NCI-H1930 (cell line): ENCODE results near the gene KNCN.

Experiments used
- DNase-seq, 2 experiments: peaks; one replicate each; lab custom pipeline; 2025; lab: John Stamatoyannopoulos, UW

The KNCN gene

GRCh38 chr1:46568461-46568891 lies 17.0 kb upstream of the KNCN start:
- DNase-seq = no peak

- DNase-seq = no peak
These were observed 11.9 kb upstream of the KNCN start for GRCh38 chr1:46563341-46563740.

GRCh38 chr1:46562498-46562897 lies 11.1 kb upstream of the KNCN start:
- DNase-seq = no peak

GRCh38 chr1:46558966-46559365 lies 7.5 kb upstream of the KNCN start:
- no peak for DNase-seq

GRCh38 chr1:46558141-46558963 lies 6.9 kb upstream of the KNCN start:
- DNase-seq = no peak

- no peak for DNase-seq
These were observed 6.0 kb upstream of the KNCN start for GRCh38 chr1:46557403-46557802.

GRCh38 chr1:46556822-46557221 lies 5.4 kb upstream of the KNCN start:
- DNase-seq = no peak

- DNase-seq = no peak
These were observed 4.6 kb upstream of the KNCN start for GRCh38 chr1:46555826-46556619.

GRCh38 chr1:46554597-46555381 lies 3.3 kb upstream of the KNCN start:
- DNase-seq = no peak

- no peak for DNase-seq
These were observed 2.8 kb upstream of the KNCN start for GRCh38 chr1:46554236-46554596.

- DNase-seq = no peak
These were observed 2.1 kb upstream of the KNCN start for GRCh38 chr1:46553506-46553905.

- DNase-seq = no peak
These were observed 1.1 kb upstream of the KNCN start for GRCh38 chr1:46552357-46553237.

- no peak for DNase-seq
These were observed 656 bp downstream of the KNCN start for GRCh38 chr1:46550751-46551231.

GRCh38 chr1:46549697-46550681 lies 1.5 kb downstream of the KNCN start:
- no peak for DNase-seq

GRCh38 chr1:46547481-46548383 lies 3.7 kb downstream of the KNCN start:
- DNase-seq = no peak

GRCh38 chr1:46546210-46546609 lies 5.2 kb downstream of the KNCN start:
- no peak for DNase-seq

GRCh38 chr1:46545784-46546183 lies 5.7 kb downstream of the KNCN start:
- no peak for DNase-seq

GRCh38 chr1:46544561-46545240 lies 6.7 kb downstream of the KNCN start:
- DNase-seq = no peak
